HG03457 (cell line): ENCODE results near the gene ADAMTSL2.

Source experiments
- ATAC-seq: cut with Tn5 transposase; IDR thresholded peaks from one replicate; pipeline ENCODE4 v1.9.1; 2021; ENCODE audit warnings: moderate number of reproducible peaks; ENCODE audit not compliant: unreplicated experiment

The ADAMTSL2 gene

DNA sequence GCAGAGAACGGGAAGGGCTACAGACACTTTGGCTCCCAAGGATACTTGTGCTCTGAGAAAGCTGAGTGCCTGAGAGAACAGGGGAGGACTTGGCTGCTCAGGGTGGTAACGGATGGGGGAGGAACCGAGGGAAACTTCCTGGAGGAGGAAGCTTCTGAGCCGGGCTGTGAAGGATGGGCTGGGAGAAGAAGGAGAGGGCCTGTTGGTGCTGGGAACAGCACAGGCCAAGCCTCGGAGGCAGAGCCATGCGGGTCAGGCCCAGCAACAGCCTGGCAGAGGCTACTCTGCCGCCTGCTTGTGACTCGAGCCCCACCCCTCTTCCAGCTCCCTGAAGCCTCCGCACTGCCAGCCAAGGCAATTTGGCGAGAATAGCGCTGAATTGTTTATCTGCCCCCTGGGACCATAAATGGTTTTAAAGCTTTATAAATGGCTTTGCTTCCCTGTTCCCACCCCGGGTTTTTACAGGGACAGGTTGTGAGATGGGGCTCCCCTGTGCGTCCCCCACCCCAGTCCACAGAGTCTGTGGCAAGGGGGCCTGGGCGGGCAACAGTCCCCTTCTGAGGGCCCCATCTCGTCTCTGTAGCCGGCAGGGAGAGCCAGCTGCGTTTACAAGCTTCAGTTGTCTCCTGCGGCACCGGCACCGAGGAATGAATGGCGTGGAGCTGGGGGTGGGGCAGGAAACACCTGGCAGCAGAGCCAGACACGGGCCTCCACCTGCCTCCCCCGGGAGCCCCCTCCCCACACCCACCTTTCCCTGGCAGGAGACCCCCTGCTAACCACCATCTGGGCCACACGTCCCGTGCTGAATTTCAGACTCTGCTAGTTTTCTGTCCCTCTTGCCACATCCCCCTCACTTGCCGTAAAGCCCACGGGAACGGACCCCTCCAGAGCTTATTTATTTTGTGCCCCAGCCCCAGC, 50.3 kb downstream of the ADAMTSL2 start:
- ATAC-seq, result no peak

DNA sequence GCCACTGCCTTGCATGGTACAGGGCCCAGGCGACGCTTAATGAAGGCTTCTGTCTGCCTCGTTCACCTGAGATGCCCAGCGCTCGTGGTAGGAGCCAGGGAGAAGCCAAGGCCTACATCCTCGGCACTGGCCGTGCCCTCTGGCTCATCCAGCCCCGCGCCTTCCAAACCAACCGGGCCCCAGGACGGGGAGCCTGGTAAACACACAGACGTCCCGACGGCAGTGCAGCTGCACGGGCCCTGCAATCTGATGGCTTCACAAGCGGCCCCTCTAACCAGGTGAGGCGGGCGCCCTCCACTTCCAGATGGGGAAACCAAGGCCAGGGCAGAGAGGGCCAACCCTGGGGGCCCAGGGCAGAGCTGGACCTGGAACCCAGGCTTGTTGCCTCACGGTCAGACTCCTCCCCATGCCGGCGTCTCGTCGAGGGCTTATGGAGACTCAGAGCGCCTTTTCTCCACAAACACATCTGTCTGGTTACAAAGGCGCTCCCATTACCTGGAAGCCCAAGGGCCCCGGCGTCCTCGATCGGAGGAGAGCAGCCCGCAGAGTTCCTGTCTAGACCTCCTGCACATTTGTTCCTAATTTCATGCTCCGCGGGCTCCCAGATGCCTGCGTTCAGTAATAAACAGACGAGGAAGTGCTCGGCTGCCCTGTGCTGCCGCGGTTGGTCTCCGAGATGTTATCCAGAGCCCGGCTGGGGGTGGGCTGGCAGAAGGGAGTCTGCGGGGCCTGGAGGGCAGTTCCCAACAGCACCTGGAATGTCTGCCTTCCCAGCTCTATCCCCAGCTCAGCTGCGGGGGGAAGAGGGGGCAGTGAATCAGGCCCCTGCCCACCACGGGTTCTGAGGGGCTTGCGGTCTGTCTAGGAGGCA, 51.2 kb downstream of the ADAMTSL2 start:
- no peak for ATAC-seq

DNA sequence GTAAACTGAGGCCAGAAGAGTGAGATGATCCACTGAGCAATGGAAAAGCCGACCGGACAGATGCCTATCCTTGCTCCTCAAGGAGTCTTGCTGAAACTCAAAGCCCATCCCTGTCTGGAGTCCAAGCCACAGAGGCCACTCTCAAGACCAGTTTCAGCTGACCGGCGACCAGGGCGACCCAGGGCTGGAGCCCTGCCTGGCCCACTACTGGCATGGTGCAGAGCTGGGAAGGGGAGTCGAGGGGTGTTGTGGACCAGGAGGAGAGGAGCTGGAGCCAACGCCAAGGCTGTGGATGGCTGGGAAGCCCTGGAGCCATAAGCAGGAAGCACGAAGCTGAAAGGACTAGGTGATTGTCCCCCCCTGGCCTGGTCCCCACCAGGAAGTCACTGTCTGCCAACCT, 52.5 kb downstream of the ADAMTSL2 start:
- ATAC-seq, result no peak

DNA sequence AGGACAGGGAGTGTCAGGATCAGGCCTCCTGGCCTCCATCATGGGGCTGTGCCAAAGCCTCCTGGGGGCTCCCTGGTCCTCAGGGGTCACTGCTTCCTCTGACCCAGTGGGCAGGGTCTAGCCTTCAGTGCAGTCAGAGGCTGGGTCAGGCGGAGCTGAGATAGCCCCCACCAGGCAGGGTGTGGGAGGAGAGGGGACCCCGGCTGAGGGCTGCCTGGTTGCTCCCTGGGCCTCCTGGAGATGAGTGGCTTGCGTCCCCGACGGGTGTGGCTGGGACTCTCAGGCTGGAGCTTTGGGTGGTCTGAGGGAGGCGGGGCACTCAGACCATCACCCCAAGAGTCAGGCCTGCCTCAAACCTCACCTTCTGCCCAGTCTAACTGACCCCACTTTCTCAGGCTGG, 53.0 kb downstream of the ADAMTSL2 start:
- ATAC-seq, result no peak

GRCh38 chr9:133589454-133590227, 55.1 kb downstream of the ADAMTSL2 start:
- ATAC-seq, result no peak

DNA sequence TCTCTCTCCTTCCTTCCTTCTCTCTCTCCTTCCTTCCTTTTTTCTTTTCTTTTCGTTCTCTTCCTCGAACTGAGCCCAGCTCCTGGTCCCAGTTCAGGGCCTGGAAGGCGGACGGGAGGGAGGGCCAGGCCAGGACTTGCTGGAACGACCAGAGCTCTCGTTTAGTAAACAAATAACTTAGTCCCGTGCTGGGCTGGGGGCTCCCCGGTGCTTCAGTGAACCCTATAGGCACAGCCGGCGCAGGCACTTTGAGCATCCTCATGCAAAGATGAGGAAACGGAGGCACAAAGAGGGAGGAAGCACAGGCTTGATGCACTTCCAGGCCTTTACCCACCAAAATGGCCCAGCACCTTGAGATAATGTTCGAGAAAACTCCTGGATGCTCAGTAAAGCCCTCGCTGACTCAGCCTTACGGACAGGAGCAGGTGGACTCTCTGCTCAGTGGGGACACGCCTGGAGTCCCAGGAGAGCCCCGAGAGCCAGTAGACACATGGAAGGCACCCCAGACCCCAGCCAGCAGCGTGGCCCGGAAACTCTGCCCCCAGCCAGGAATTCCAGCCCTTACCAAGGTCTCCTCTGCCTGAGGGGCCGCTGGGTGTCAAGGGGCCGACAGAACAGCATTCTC, 55.8 kb downstream of the ADAMTSL2 start:
- ATAC-seq, result no peak

GRCh38 chr9:133591116-133591910, 56.8 kb downstream of the ADAMTSL2 start:
- ATAC-seq, result no peak

DNA sequence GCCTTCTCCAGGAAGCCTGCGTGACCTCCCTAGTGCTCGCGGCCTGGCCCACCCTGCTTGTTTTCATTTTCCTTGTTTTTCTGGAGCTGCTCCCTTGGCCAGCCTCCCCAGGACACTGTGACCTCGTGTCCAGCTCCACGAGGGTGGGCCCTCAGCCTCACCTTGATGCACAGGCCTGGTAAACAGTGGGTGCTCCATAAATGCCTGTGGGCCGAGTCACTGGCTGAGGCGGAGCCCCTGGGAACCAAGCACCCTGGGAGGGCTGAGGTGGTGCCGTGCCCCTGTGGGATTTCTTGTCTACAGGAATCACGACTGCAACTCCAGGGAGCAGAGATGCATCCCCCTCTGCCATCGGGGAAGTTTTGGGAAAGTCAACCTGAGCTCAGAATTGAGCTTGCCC, 57.5 kb downstream of the ADAMTSL2 start:
- no peak for ATAC-seq

DNA sequence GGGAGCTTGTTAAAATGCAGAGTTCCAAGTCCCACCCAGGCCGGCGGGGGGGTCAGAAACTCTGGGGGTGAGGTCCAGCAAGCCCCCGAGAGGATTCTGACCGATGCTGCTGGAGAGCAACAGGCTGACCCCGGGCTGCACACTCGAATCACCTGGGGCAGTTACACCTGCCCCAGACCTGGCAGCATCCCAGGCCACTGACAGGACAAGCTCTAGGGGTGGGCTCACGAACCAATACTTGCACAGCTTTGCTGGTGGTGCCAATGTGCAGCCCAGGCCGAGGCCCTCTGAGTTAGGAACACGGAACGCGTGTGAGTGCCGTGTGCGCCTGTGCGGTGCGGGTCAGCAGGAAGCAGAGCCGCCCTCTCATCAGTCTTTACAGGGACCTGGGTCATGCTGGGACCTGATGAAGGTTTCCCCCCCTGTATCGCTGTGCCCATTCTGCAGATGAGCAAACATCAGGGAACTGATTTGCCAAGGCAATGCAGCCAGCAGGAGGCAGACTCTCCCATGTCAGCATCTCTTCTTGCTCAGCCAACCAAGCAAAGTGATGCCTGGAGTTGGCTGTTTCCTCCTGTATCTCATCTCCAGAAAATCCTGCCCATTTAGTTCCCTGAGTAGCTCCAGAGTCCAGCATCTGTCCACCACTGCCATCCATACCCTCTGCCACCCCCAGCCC, 58.4 kb downstream of the ADAMTSL2 start:
- no peak for ATAC-seq

GRCh38 chr9:133593587-133594253, 59.2 kb downstream of the ADAMTSL2 start:
- no peak for ATAC-seq

DNA sequence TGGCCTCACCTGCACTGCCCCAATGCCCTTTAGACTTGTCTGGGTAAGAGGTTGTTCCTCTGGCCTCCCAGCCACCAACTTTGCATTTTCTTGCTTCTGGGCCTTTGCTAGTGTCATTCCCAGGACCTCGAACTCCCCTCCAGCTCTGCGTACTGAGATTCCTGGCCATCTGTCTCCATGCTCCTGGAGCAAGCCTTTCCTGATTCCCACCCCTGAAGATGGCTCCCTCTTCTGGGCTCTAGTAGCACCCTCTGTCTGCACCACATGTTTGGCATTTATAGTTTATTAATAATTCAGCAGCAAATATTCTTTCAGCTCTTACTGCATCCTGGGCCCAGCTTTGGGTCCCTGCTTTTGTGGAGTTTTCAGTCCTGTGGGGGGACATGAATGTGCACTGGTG, 59.8 kb downstream of the ADAMTSL2 start:
- ATAC-seq, result no peak

DNA sequence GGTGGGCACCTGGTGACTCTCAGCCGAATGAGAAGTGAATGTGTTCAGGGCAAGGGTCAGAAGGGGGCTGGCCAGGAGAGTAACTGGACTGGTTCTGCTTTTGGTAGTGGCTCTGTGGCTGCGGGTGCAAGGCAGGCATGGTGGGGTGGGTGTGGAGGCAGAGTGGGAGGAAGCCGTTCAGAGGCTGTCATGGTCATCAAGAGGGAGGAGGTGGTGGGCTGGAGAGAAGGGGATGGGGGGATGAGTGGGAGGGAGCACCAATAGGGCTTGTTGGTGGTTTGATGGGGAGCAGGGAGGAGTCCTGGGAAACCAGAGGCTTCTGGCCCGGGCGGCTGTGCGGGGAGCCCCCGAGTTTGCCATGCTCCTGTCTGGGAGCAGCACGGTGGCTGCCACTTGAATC, 61.4 kb downstream of the ADAMTSL2 start:
- no peak for ATAC-seq

GRCh38 chr9:133597316-133597957, 62.9 kb downstream of the ADAMTSL2 start:
- no peak for ATAC-seq

- no peak for ATAC-seq
These were observed 64.5 kb downstream of the ADAMTSL2 start for GRCh38 chr9:133598978-133599377.

DNA sequence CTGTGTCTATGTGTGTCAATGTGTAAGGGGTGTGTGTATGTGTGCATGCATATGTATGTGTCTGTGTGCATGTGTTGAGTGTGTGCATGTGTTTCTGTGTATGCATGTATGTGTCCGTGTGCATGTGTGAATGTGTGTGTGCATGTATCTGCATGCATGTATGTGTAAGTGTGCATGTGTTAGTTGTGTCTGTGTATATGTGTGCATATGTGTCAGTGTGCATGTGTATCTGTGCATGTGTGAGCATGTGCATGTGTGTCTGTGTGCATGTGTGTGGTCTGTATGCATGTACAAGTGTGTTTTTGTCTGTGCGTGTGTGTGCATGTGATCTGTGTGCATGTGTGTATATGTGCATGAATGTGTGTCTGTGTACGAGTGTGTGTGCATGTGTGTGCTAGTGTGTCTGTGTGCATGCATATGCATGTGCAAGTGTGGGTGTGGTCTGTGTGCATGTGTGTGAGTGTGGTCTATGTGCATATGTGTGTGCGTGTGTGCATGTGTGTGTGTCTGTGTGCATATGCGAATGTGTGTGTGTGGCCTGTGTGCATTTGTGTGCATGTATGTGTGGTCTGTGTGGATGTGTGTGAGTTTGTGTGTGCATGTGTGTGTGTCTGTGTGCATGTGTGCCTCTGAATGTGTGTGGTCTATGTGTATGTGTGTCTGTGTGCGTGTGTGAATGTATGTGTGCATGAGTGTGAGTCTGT, 65.1 kb downstream of the ADAMTSL2 start:
- ATAC-seq, result no peak

DNA sequence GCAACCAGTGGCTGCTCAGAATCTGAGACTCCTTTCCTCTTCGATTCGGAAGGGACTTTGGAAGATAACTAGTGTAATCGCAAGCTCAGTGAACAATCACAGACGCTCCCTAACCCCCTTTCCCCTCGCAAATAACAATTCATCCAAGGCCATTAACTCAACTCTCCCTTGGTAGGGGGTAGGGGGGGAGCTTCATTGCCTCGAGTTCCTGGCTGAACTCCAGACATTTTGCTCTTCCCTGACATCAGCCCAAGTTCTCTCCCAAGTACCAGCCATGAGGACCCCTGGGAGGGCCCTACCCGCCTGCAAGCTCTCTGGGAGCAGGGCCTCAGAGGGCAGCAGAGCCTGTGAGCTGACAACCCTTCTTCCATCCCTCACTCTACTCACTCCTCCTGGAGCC, 66.2 kb downstream of the ADAMTSL2 start:
- ATAC-seq, result no peak

DNA sequence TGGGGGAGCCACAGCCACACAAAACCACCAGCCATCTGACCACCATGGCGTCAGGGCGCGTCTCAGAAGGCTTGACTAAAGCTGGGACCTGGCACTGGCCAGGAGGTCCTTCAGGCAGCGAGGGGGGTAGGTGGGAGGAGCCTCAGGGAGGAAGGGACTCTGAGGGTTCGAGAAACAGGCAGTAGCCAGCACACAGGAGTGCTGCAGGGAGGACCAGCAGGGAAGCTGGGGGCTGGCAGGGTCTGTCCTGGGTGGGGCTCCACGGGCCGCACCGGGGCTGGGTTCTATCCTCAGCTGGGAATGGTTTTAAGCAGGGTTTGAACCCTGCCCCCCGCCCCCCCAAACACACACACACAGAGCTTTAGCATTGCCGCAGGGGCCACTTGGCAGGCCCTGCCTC, 67.2 kb downstream of the ADAMTSL2 start:
- ATAC-seq, result no peak

GRCh38 chr9:133602277-133602676, 67.8 kb downstream of the ADAMTSL2 start:
- no peak for ATAC-seq
